ENCODE measurements around the gene LRRC7. TPM values are rescaled to one million over a fixed set of nuclear protein-coding genes. Genes with fewer than 3 reads are reported as not detected.

The LRRC7 gene
- total and polyA plus RNA-seq, 2 of the 13 experiments (the other 11 are each of a cell fraction or from before 2014, with no cell fraction given) = not detected

GRCh38 chr1:69791311-69791710 lies 223.6 kb downstream of the LRRC7 start (continued):
- TF ChIP-seq ATF2 (CRISPR knock-in tag; IDR thresholded peaks at IDR 0.05) = no peak
- no peak for TF ChIP-seq MAFF (IDR thresholded peaks at IDR 0.05; ENCODE audit: low read depth, low read length)
- no peak for TF ChIP-seq ZNF235 (CRISPR knock-in tag; IDR thresholded peaks at IDR 0.05; ENCODE audit: borderline replicate concordance)
- no peak for TF ChIP-seq ZNF878 (CRISPR knock-in tag; IDR thresholded peaks at IDR 0.05)
- no peak for TF ChIP-seq KMT2B (CRISPR knock-in tag; IDR thresholded peaks at IDR 0.05)
- no peak for TF ChIP-seq FOXK1 (CRISPR knock-in tag; IDR thresholded peaks at IDR 0.05; ENCODE audit: borderline replicate concordance, low read depth)

GRCh38 chr1:69794831-69795230 lies 227.1 kb downstream of the LRRC7 start:
- POLR2A ChIA-PET = no interaction called here
- no TSS peak for BruUV-seq (replicated peaks)
- in situ Hi-C loops (cut with HindIII; ENCODE audit: extremely low pct_ligation_motif_present, low pct_unique_long_range_greater_than_20kb) = no loop called here
- H3K4me3 ChIP-seq (replicated peaks in 1 of 3; ENCODE audit: insufficient read depth in 1 of 3, low read depth in 2 of 3, low read length in 3 of 3) = no peak overlapping the region
- DNase-seq (ENCODE audit: low spot score) (no peak), ATAC-seq (no peak), FAIRE-seq (no peak)
- CTCF ChIA-PET (ENCODE audit: low intra/inter-chr PET ratio, low total read pairs) = no interaction called here
- no peaks in the 10 kb centered on the region; the same call in 1 of the 2 replicates for H3K9me3 ChIP-seq (ENCODE audit: low read length)
- no peaks in the 10 kb centered on the region for H4K20me1 ChIP-seq (ENCODE audit: insufficient read depth, low read length)
- no peaks in the 10 kb centered on the region for H3K79me2 ChIP-seq (ENCODE audit: insufficient read depth, low read length)
- H3K9ac ChIP-seq (ENCODE audit: insufficient read depth, low read depth, low read length) = no peak overlapping the region
- 2% methylated on average over 7 of the region's 7 CpGs for WGBS (ENCODE audit: low lambda C conversion rate)
- H3K4me1 ChIP-seq (ENCODE audit: insufficient read depth, low read length) = no peaks in the 10 kb centered on the region
- intact Hi-C loops (cut with micrococcal nuclease; ENCODE audit: unreplicated experiment) = no loop called here
- H2AFZ ChIP-seq (ENCODE audit: low read length) = no peak overlapping the region
- no peak overlapping the region for H3K4me2 ChIP-seq (ENCODE audit: low read depth, low read length)
- H3K27me3 ChIP-seq (ENCODE audit: control insufficient read depth in 1 of 2, insufficient read depth in 2 of 2, low read length in 2 of 2) = no peaks in the 10 kb centered on the region
- H3K27ac ChIP-seq (ENCODE audit: extremely low read length, insufficient read depth, low read length) = no peak overlapping the region
- no peaks in the 10 kb centered on the region for H3K36me3 ChIP-seq (replicated peaks in 1 of 2; ENCODE audit: control insufficient read depth in 1 of 2, insufficient read depth in 2 of 2, low read length in 2 of 2)
- TF ChIP-seq KLF11 (CRISPR knock-in tag; IDR thresholded peaks at IDR 0.05) (no peak), ZNF275 (CRISPR knock-in tag; IDR thresholded peaks at IDR 0.05; ENCODE audit: borderline replicate concordance) (no peak), MYC (CRISPR knock-in tag; IDR thresholded peaks at IDR 0.05; ENCODE audit: borderline replicate concordance) (no peak), ATF3 (CRISPR knock-in tag; IDR thresholded peaks at IDR 0.05) (no peak), ZFP90 (CRISPR knock-in tag; IDR thresholded peaks at IDR 0.05; ENCODE audit: borderline replicate concordance) (no peak), ZNF652 (CRISPR knock-in tag; IDR thresholded peaks at IDR 0.05; ENCODE audit: borderline replicate concordance, low read depth) (no peak), NFE2 (CRISPR knock-in tag; IDR thresholded peaks at IDR 0.05) (no peak), ZNF335 (CRISPR knock-in tag; IDR thresholded peaks at IDR 0.05) (no peak), ZHX2 (IDR thresholded peaks at IDR 0.05; ENCODE audit: low read depth) (no peak), ZHX2 (CRISPR knock-in tag; IDR thresholded peaks at IDR 0.05; ENCODE audit: borderline replicate concordance) (no peak), ELF1 (CRISPR knock-in tag; IDR thresholded peaks at IDR 0.05) (no peak)

All from HepG2 (cell line).